ENCODE measurements around the gene RAB40C.
A peak's percentile ranks its signal among the peaks of the same experiment; 100 is the strongest.

Gene RAB40C

GRCh38 chr16:617855-618254, 28.0 kb downstream of the RAB40C start:
- WGBS (ENCODE audit: extremely low coverage, insufficient coverage, low lambda C conversion rate) = no CpG with 5 or more reads among the region's 16 CpGs
- no peak overlapping the region for H3K23ac ChIP-seq (ENCODE audit: low read length)
- H3K4ac ChIP-seq (ENCODE audit: low read depth, low read length) = no peak overlapping the region
- H3K27ac ChIP-seq (ENCODE audit: low read depth, low read length) = no peak overlapping the region
- H3K79me1 ChIP-seq (ENCODE audit: low read length) = peaks cover 2% of the 10 kb centered on the region
- no peak overlapping the region for H3K4me3 ChIP-seq (ENCODE audit: low read length)
- no peak overlapping the region for H3K56ac ChIP-seq (ENCODE audit: low read length)
- H3K36me3 ChIP-seq (ENCODE audit: control insufficient read depth, insufficient read depth, low read length) = no peaks in the 10 kb centered on the region
- H3K4me1 ChIP-seq (ENCODE audit: control insufficient read depth, low read depth, low read length) = no peaks in the 10 kb centered on the region
- H3K9ac ChIP-seq (ENCODE audit: low read length) = no peak overlapping the region
- H4K8ac ChIP-seq (ENCODE audit: low read depth, low read length) = no peak overlapping the region
- H2BK120ac ChIP-seq (ENCODE audit: low read depth, low read length) = no peak overlapping the region
- no peak overlapping the region for H2BK5ac ChIP-seq (ENCODE audit: low read length)
- H3K79me2 ChIP-seq (ENCODE audit: control insufficient read depth, insufficient read depth, low read length) = no peaks in the 10 kb centered on the region
- no peak overlapping the region for H2AK5ac ChIP-seq (ENCODE audit: low read length)
- H2BK15ac ChIP-seq (replicated peaks; ENCODE audit: low read depth) = no peak overlapping the region
- no peak overlapping the region for H3K4me2 ChIP-seq (ENCODE audit: low read length)
- no peak overlapping the region for H3K18ac ChIP-seq (ENCODE audit: low read length)
- no peak overlapping the region for H4K5ac ChIP-seq (ENCODE audit: low read length)
- no peak for DNase-seq
- no peaks in the 10 kb centered on the region for H3K27me3 ChIP-seq (ENCODE audit: insufficient read depth, low read length, poor library complexity)

- no peak overlapping the region for H2BK120ac ChIP-seq (ENCODE audit: low read depth, low read length)
- H2BK5ac ChIP-seq (ENCODE audit: low read length) = no peak overlapping the region
- H3K36me3 ChIP-seq (ENCODE audit: control insufficient read depth, insufficient read depth, low read length) = no peaks in the 10 kb centered on the region
- no peak overlapping the region for H3K4me3 ChIP-seq (ENCODE audit: low read length)
- no peaks in the 10 kb centered on the region for H3K79me2 ChIP-seq (ENCODE audit: control insufficient read depth, insufficient read depth, low read length)
- no peak overlapping the region for H3K27ac ChIP-seq (ENCODE audit: low read depth, low read length)
- H3K9ac ChIP-seq (ENCODE audit: low read length) = no peak overlapping the region
- no peak overlapping the region for H3K23ac ChIP-seq (ENCODE audit: low read length)
- no peaks in the 10 kb centered on the region for H3K27me3 ChIP-seq (ENCODE audit: insufficient read depth, low read length, poor library complexity)
- no peaks in the 10 kb centered on the region for H3K4me1 ChIP-seq (ENCODE audit: control insufficient read depth, low read depth, low read length)
- H3K79me1 ChIP-seq (ENCODE audit: low read length) = peaks cover 2% of the 10 kb centered on the region
- no peak overlapping the region for H4K8ac ChIP-seq (ENCODE audit: low read depth, low read length)
- no peak overlapping the region for H4K5ac ChIP-seq (ENCODE audit: low read length)
- no peak overlapping the region for H3K4ac ChIP-seq (ENCODE audit: low read depth, low read length)
- H3K56ac ChIP-seq (ENCODE audit: low read length) = no peak overlapping the region
- no peak overlapping the region for H3K18ac ChIP-seq (ENCODE audit: low read length)
- no peak overlapping the region for H2AK5ac ChIP-seq (ENCODE audit: low read length)
- no peak for DNase-seq
- WGBS (ENCODE audit: extremely low coverage, insufficient coverage, low lambda C conversion rate) = no CpG with 5 or more reads among the region's 20 CpGs
- H3K4me2 ChIP-seq (ENCODE audit: low read length) = no peak overlapping the region
- H2BK15ac ChIP-seq (replicated peaks; ENCODE audit: low read depth) = no peak overlapping the region
Observed at GRCh38 chr16:619476-620100, 29.7 kb downstream of the RAB40C start.

DNA sequence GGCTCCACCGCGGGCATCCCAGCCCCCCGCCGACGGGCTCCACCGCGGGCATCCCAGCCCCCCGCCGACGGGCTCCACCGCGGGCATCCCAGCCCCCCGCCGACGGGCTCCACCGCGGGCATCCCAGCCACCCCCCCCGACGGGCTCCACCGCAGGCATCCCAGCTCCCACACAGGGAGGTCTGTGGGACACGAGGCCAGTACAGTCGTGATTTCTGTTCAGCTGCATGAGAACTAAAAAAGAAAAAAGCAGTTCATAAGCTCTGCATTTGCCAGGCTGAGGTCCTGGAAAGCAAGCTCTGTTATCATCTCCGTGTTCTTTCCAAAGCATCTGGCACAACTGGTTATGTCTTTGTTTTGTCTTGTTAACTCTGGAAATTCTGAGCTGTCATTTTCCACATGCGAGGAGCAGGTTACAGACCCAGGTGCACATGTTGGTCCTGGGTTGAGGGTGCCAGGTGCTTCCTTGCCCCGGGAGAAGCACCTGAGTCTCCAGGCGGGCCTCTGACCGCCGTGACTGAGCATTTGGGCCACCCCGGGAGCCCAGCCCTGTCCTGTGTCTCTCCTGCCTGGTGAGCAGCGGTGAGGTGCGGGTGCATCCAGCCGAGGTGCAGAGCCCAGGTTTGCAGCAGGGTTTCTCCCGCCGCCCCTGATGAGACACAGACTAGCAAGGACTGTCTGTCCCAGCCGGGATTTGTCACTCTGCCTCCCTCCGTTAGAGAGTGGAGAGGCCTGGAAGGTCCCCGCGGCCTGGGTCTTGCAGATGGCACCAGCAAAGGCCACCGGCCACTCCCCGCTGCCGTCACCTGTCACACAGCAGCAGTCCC, 31.0 kb downstream of the RAB40C start:
- Histone ChIP-seq H3K27ac (ENCODE audit: low read depth, low read length) (no peak overlapping the region), H3K18ac (ENCODE audit: low read length) (no peak overlapping the region), H2BK5ac (ENCODE audit: low read length) (no peak overlapping the region), H3K4me3 (ENCODE audit: low read length) (no peak overlapping the region), H3K79me1 (ENCODE audit: low read length) (no peaks in the 10 kb centered on the region), H3K79me2 (ENCODE audit: control insufficient read depth, insufficient read depth, low read length) (no peaks in the 10 kb centered on the region), H3K23ac (ENCODE audit: low read length) (no peak overlapping the region), H3K4ac (ENCODE audit: low read depth, low read length) (no peak overlapping the region), H2AK5ac (ENCODE audit: low read length) (no peak overlapping the region), H3K9ac (ENCODE audit: low read length) (no peak overlapping the region), H3K36me3 (ENCODE audit: control insufficient read depth, insufficient read depth, low read length) (no peaks in the 10 kb centered on the region), H4K8ac (ENCODE audit: low read depth, low read length) (no peak overlapping the region), H3K27me3 (ENCODE audit: insufficient read depth, low read length, poor library complexity) (no peaks in the 10 kb centered on the region), H4K5ac (ENCODE audit: low read length) (no peak overlapping the region), H3K4me1 (ENCODE audit: control insufficient read depth, low read depth, low read length) (no peaks in the 10 kb centered on the region), H3K56ac (ENCODE audit: low read length) (no peak overlapping the region), H3K4me2 (ENCODE audit: low read length) (no peak overlapping the region), H2BK120ac (ENCODE audit: low read depth, low read length) (no peak overlapping the region), H2BK15ac (replicated peaks; ENCODE audit: low read depth) (no peak overlapping the region)
- no peak for DNase-seq
- no CpG with 5 or more reads among the region's 41 CpGs for WGBS (ENCODE audit: extremely low coverage, insufficient coverage, low lambda C conversion rate)

DNA sequence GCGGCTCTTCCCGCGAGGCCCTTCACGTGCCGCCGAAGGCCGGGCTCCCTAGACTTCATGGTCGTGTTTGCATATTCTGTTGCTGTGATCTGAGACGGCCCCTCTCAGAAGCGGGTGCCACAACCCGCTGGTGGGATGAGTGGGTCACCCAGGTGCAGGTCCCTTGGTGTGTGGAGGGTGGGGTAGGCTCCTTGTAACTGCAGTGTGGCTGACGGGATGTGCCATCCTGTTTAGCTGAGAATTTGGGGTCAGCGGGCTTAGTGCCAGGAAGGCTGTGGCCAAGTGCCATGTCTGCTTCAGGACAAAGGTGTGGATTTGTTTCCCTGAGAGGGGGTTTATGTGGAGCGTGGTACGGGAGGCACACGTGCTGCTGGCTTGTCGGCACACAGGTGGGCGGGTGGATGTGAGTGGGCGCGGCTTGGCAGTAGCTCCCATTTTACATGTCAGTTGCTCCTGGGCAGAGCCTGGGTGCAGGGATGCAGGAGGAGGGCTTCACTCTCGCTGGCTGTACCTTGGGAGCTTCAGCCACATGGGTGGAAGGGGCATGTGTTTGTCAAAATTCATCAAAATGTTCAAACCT, 31.8 kb downstream of the RAB40C start:
- Histone ChIP-seq H2BK15ac (replicated peaks; ENCODE audit: low read depth) (no peak overlapping the region), H3K4me3 (ENCODE audit: low read length) (no peak overlapping the region), H3K23ac (ENCODE audit: low read length) (no peak overlapping the region), H2AK5ac (ENCODE audit: low read length) (no peak overlapping the region), H3K36me3 (ENCODE audit: control insufficient read depth, insufficient read depth, low read length) (no peaks in the 10 kb centered on the region), H2BK120ac (ENCODE audit: low read depth, low read length) (no peak overlapping the region), H3K27ac (ENCODE audit: low read depth, low read length) (no peak overlapping the region), H3K18ac (ENCODE audit: low read length) (no peak overlapping the region), H3K79me1 (ENCODE audit: low read length) (no peaks in the 10 kb centered on the region), H3K27me3 (ENCODE audit: insufficient read depth, low read length, poor library complexity) (no peaks in the 10 kb centered on the region), H4K8ac (ENCODE audit: low read depth, low read length) (no peak overlapping the region), H3K79me2 (ENCODE audit: control insufficient read depth, insufficient read depth, low read length) (no peaks in the 10 kb centered on the region), H3K4ac (ENCODE audit: low read depth, low read length) (no peak overlapping the region), H2BK5ac (ENCODE audit: low read length) (no peak overlapping the region), H3K9ac (ENCODE audit: low read length) (no peak overlapping the region), H4K5ac (ENCODE audit: low read length) (no peak overlapping the region), H3K4me1 (ENCODE audit: control insufficient read depth, low read depth, low read length) (no peaks in the 10 kb centered on the region), H3K4me2 (ENCODE audit: low read length) (no peak overlapping the region), H3K56ac (ENCODE audit: low read length) (peak overlapping the region; percentile 2)
- WGBS (ENCODE audit: extremely low coverage, insufficient coverage, low lambda C conversion rate) = no CpG with 5 or more reads among the region's 21 CpGs
- no peak for DNase-seq

DNA sequence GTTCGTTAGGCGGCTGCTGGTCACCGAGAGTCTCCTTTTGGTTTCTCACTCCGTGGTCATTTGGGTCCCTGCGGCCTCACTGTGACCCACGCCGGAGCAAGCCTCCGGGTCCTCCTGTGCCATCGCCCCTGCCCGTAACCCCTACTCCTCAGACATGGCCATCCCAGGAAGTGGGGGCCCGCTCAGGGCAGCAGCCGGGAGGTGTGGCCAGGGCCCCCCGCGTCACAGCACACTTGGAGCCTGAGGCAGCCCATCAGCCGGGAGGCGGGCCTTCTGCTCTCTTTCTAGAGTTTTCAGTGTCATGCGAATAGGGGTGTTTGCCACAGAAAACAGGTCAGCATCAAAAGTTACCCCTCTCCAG, 33.0 kb downstream of the RAB40C start:
- no peak overlapping the region for H3K27ac ChIP-seq (ENCODE audit: low read depth, low read length)

More for the DNA sequence above, 33.0 kb downstream of the RAB40C start:
- H2BK120ac ChIP-seq (ENCODE audit: low read depth, low read length) = no peak overlapping the region
- H4K5ac ChIP-seq (ENCODE audit: low read length) = no peak overlapping the region
- H3K4ac ChIP-seq (ENCODE audit: low read depth, low read length) = no peak overlapping the region
- no peak for DNase-seq
- H3K23ac ChIP-seq (ENCODE audit: low read length) = no peak overlapping the region
- no peak overlapping the region for H2BK15ac ChIP-seq (replicated peaks; ENCODE audit: low read depth)
- no peaks in the 10 kb centered on the region for H3K79me2 ChIP-seq (ENCODE audit: control insufficient read depth, insufficient read depth, low read length)
- no peak overlapping the region for H3K4me3 ChIP-seq (ENCODE audit: low read length)
- H3K9ac ChIP-seq (ENCODE audit: low read length) = no peak overlapping the region
- H2BK5ac ChIP-seq (ENCODE audit: low read length) = no peak overlapping the region
- H3K56ac ChIP-seq (ENCODE audit: low read length) = no peak overlapping the region
- no peaks in the 10 kb centered on the region for H3K4me1 ChIP-seq (ENCODE audit: control insufficient read depth, low read depth, low read length)
- no CpG with 5 or more reads among the region's 17 CpGs for WGBS (ENCODE audit: extremely low coverage, insufficient coverage, low lambda C conversion rate)
- no peaks in the 10 kb centered on the region for H3K79me1 ChIP-seq (ENCODE audit: low read length)
- no peak overlapping the region for H4K8ac ChIP-seq (ENCODE audit: low read depth, low read length)
- H3K36me3 ChIP-seq (ENCODE audit: control insufficient read depth, insufficient read depth, low read length) = no peaks in the 10 kb centered on the region
- no peak overlapping the region for H3K18ac ChIP-seq (ENCODE audit: low read length)
- H2AK5ac ChIP-seq (ENCODE audit: low read length) = no peak overlapping the region
- H3K4me2 ChIP-seq (ENCODE audit: low read length) = no peak overlapping the region
- H3K27me3 ChIP-seq (ENCODE audit: insufficient read depth, low read length, poor library complexity) = no peaks in the 10 kb centered on the region

Measured in mesendoderm (in vitro differentiated cells).